Osteoblast (primary cell): ENCODE measurements around the gene GDPD5. TPM values are rescaled to one million over a fixed set of nuclear protein-coding genes. Genes with fewer than 3 reads are reported as not detected.
A peak's percentile ranks its signal among the peaks of the same experiment; 100 is the strongest.

Experiments
- DNase-seq: peaks from one replicate; pipeline ENCODE4 v3.0.0; 2011; ENCODE audit warnings: low spot score, mixed read lengths; ENCODE audit not compliant: insufficient read length; ENCODE audit errors: missing footprints
- H2AFZ ChIP-seq: 2 replicates; pipeline ENCODE4 v1.6.0; 2011; ENCODE audit warnings: mild to moderate bottlenecking, low read length
- H3K27ac ChIP-seq: 2 replicates; pipeline ENCODE4 v1.5.1; 2011; ENCODE audit warnings: mild to moderate bottlenecking, low read depth, low read length, moderate library complexity
- H3K27me3 ChIP-seq: 2 replicates; pipeline ENCODE4 v1.6.0; 2012; ENCODE audit warnings: mild to moderate bottlenecking, control low read depth, inconsistent platforms, low read length, moderate library complexity; ENCODE audit not compliant: insufficient read depth
- H3K36me3 ChIP-seq: 2 replicates; pipeline ENCODE4 v1.5.1; 2011; ENCODE audit warnings: mild to moderate bottlenecking, low read length, control low read depth, moderate library complexity; ENCODE audit not compliant: insufficient read depth
- H3K4me1 ChIP-seq: 2 replicates; pipeline ENCODE4 v1.5.1; 2011; ENCODE audit warnings: mild to moderate bottlenecking, low read length, control low read depth, moderate library complexity; ENCODE audit not compliant: insufficient read depth
- H3K4me2 ChIP-seq: 2 replicates; pipeline ENCODE4 v1.6.0; 2011; ENCODE audit warnings: mild to moderate bottlenecking, low read length; ENCODE audit not compliant: insufficient read depth
- H3K4me3 ChIP-seq: fragments of 200-600 bp; sonication (generic); 3 replicates; pipeline ENCODE4 v1.5.1; 2012; ENCODE audit warnings: mild to moderate bottlenecking, low read length, inconsistent platforms; ENCODE audit not compliant: insufficient read depth
- H3K79me2 ChIP-seq: 2 replicates; pipeline ENCODE4 v1.6.0; 2012; ENCODE audit warnings: mild to moderate bottlenecking, low read length, control low read depth, inconsistent platforms; ENCODE audit not compliant: insufficient read depth
- H3K9me3 ChIP-seq: 2 replicates; pipeline ENCODE4 v1.5.1; 2011; ENCODE audit warnings: low read depth, low read length, control low read depth
- H4K20me1 ChIP-seq: 2 replicates; pipeline ENCODE4 v1.6.0; 2012; ENCODE audit warnings: mild to moderate bottlenecking, low read length, control low read depth; ENCODE audit not compliant: insufficient read depth
- CTCF ChIP-seq: IDR thresholded peaks from 2 replicates; pipeline ENCODE4 v1.5.1; 2011; ENCODE audit warnings: mild to moderate bottlenecking, low read depth, low read length, moderate library complexity; ENCODE audit errors: extremely low read depth
- total RNA-seq: library from RNA; depleted of rRNA; stranded (reverse); fragments of >200 nt; gene quantifications from 2 replicates; pipeline ENCODE4 v1.2.3, GENCODE V29; 2012

The GDPD5 gene
- total RNA-seq, 1 donor, result 13.4 TPM

- H3K9me3 ChIP-seq, result no peaks in the 10 kb centered on the region
- H3K27me3 ChIP-seq, result no peaks in the 10 kb centered on the region
- no peak overlapping the region for H2AFZ ChIP-seq
- H3K79me2 ChIP-seq, result no peaks in the 10 kb centered on the region
- H4K20me1 ChIP-seq, result peaks cover 16% of the 10 kb centered on the region
- peaks cover 15% of the 10 kb centered on the region for H3K4me1 ChIP-seq
- no peaks in the 10 kb centered on the region for H3K36me3 ChIP-seq
- H3K4me3 ChIP-seq, result no peak overlapping the region
- H3K27ac ChIP-seq, result no peak overlapping the region
- DNase-seq, result no peak
- H3K4me2 ChIP-seq, result no peak overlapping the region
- TF ChIP-seq CTCF, result no peak
These were observed 8.9 kb downstream of the GDPD5 start for GRCh38 chr11:75516886-75517285.

GRCh38 chr11:75516140-75516539, 9.6 kb downstream of the GDPD5 start:
- H2AFZ ChIP-seq, result no peak overlapping the region
- no peaks in the 10 kb centered on the region for H3K27me3 ChIP-seq
- H3K4me1 ChIP-seq, result peaks cover 15% of the 10 kb centered on the region
- H3K79me2 ChIP-seq, result no peaks in the 10 kb centered on the region
- no peaks in the 10 kb centered on the region for H3K9me3 ChIP-seq
- H3K4me2 ChIP-seq, result no peak overlapping the region
- no peaks in the 10 kb centered on the region for H3K36me3 ChIP-seq
- H3K4me3 ChIP-seq, result no peak overlapping the region
- peaks cover 16% of the 10 kb centered on the region for H4K20me1 ChIP-seq
- no peak for DNase-seq
- TF ChIP-seq CTCF, result no peak
- H3K27ac ChIP-seq, result no peak overlapping the region

- Histone ChIP-seq H3K9me3 (no peaks in the 10 kb centered on the region), H3K36me3 (no peaks in the 10 kb centered on the region), H2AFZ (no peak overlapping the region), H3K4me3 (no peak overlapping the region), H3K4me2 (no peak overlapping the region), H3K79me2 (no peaks in the 10 kb centered on the region), H3K4me1 (peaks cover 7% of the 10 kb centered on the region), H3K27me3 (no peaks in the 10 kb centered on the region), H4K20me1 (peaks cover 18% of the 10 kb centered on the region), H3K27ac (no peak overlapping the region)
- no peak for TF ChIP-seq CTCF
- peak; percentile 32 for DNase-seq
These were observed 11.1 kb downstream of the GDPD5 start for GRCh38 chr11:75514596-75514995.

- Histone ChIP-seq H3K79me2 (no peaks in the 10 kb centered on the region), H3K27me3 (no peaks in the 10 kb centered on the region), H3K36me3 (no peaks in the 10 kb centered on the region), H4K20me1 (peaks cover 18% of the 10 kb centered on the region), H3K4me2 (no peak overlapping the region), H2AFZ (no peak overlapping the region), H3K9me3 (no peaks in the 10 kb centered on the region), H3K27ac (no peak overlapping the region), H3K4me1 (peaks cover 7% of the 10 kb centered on the region), H3K4me3 (no peak overlapping the region)
- TF ChIP-seq CTCF, result no peak
- DNase-seq, result peak; percentile 98
These were observed 12.5 kb downstream of the GDPD5 start for GRCh38 chr11:75513250-75513649.
